Liver (tissue), 9 donors: ENCODE results near the gene PELO. TPM values are rescaled to one million over a fixed set of nuclear protein-coding genes. Genes with fewer than 3 reads are reported as not detected.

ENCODE experiments used
- DNase-seq: peaks from one replicate; pipeline ENCODE4 v3.0.0-alpha.2; 2017; ENCODE audit warnings: low spot score
- H3K27ac ChIP-seq, 2 donors: one replicate each; pipeline ENCODE4 v1.7.0; 2013; ENCODE audit warnings: inconsistent platforms in 2 of 2, low read length in 2 of 2, control low read depth in 1 of 2, low read depth in 1 of 2, mild to moderate bottlenecking in 1 of 2
- H3K27me3 ChIP-seq, 4 donors: one replicate each; pipeline versions ENCODE4 v1.6.1 to v1.7.0; 2013; ENCODE audit warnings: low read length in 3 of 4, inconsistent platforms in 1 of 4, mild to moderate bottlenecking in 1 of 4, moderate library complexity in 1 of 4; ENCODE audit not compliant: control insufficient read depth in 4 of 4, insufficient read depth in 4 of 4
- H3K36me3 ChIP-seq, 4 donors: one replicate each; pipeline versions ENCODE4 v1.6.1 to v1.7.0; 2013; ENCODE audit warnings: low read length in 3 of 4, mild to moderate bottlenecking in 3 of 4, low read depth in 1 of 4, moderate library complexity in 1 of 4; ENCODE audit not compliant: control insufficient read depth in 4 of 4, insufficient read depth in 3 of 4
- H3K4me1 ChIP-seq, 4 donors: one replicate each; pipeline versions ENCODE4 v1.6.1 to v1.7.0; 2013; ENCODE audit warnings: low read length in 3 of 4, mild to moderate bottlenecking in 3 of 4, moderate library complexity in 1 of 4; ENCODE audit not compliant: control insufficient read depth in 4 of 4, insufficient read depth in 4 of 4
- H3K4me3 ChIP-seq, 3 donors: one replicate each; pipeline versions ENCODE4 v1.6.1 to v1.7.0; 2013; ENCODE audit warnings: low read length in 3 of 3, control low read depth in 1 of 3, low read depth in 1 of 3, mild to moderate bottlenecking in 1 of 3
- H3K9ac ChIP-seq, 2 donors: one replicate each; pipeline ENCODE4 v1.7.0; 2013; ENCODE audit warnings: low read length in 2 of 2, mild to moderate bottlenecking in 2 of 2, moderate library complexity in 2 of 2, control low read depth in 1 of 2, low read depth in 1 of 2
- H3K9me3 ChIP-seq, 4 donors: one replicate each; pipeline versions ENCODE4 v1.6.1 to v1.7.0; 2013; ENCODE audit warnings: low read length in 3 of 4; ENCODE audit not compliant: control insufficient read depth in 4 of 4
- ATF3 ChIP-seq: IDR thresholded peaks from 2 replicates; pipeline ENCODE4 v1.6.1; 2016; ENCODE audit warnings: antibody characterized with exemption
- CTCF ChIP-seq: fragments of 150-350 bp; IDR thresholded peaks from 2 replicates; pipeline ENCODE4 v1.5.1; 2017; ENCODE audit warnings: improper control_type of control experiment, low read depth, low read length; ENCODE audit not compliant: missing input control
- EGR1 ChIP-seq, 2 donors: IDR thresholded peaks; 2 replicates each; pipeline ENCODE4 v1.6.1; 2016 to 2018; ENCODE audit warnings: antibody characterized with exemption in 2 of 2, low read depth in 2 of 2
- FOXA1 ChIP-seq: IDR thresholded peaks from 2 replicates; pipeline ENCODE4 v1.6.1; 2016; ENCODE audit warnings: antibody characterized with exemption
- FOXA2 ChIP-seq: IDR thresholded peaks from 2 replicates; pipeline ENCODE4 v1.6.1; 2016; ENCODE audit warnings: antibody characterized with exemption
- GABPA ChIP-seq, 2 donors: IDR thresholded peaks in 1 of 2; conservative IDR thresholded peaks in 1 of 2; 2 replicates each; pipeline ENCODE4 v1.6.1; 2016; ENCODE audit warnings: antibody characterized with exemption in 2 of 2, mild to moderate bottlenecking in 1 of 2, moderate library complexity in 1 of 2
- HNF4A ChIP-seq, 2 donors: conservative IDR thresholded peaks; 2 replicates each; pipeline ENCODE4 v1.6.1; 2016; ENCODE audit warnings: antibody characterized with exemption in 2 of 2, mild to moderate bottlenecking in 2 of 2
- HNF4G ChIP-seq: IDR thresholded peaks from 2 replicates; pipeline ENCODE4 v1.6.1; 2016; ENCODE audit warnings: antibody characterized with exemption
- NR2F2 ChIP-seq: IDR thresholded peaks from 2 replicates; pipeline ENCODE4 v1.6.1; 2016; ENCODE audit warnings: antibody characterized with exemption
- RAD21 ChIP-seq, 2 donors: IDR thresholded peaks; 2 replicates each; pipeline ENCODE4 v1.6.1; 2016; ENCODE audit warnings: antibody characterized with exemption in 2 of 2, mild to moderate bottlenecking in 2 of 2
- REST ChIP-seq: IDR thresholded peaks from 2 replicates; pipeline ENCODE4 v1.6.1; 2016; ENCODE audit warnings: antibody characterized with exemption, mild to moderate bottlenecking
- RXRA ChIP-seq, 2 donors: IDR thresholded peaks; 2 replicates each; pipeline ENCODE4 v1.6.1; 2017 to 2018; ENCODE audit warnings: antibody characterized with exemption in 2 of 2, mild to moderate bottlenecking in 1 of 2
- SP1 ChIP-seq: IDR thresholded peaks from 2 replicates; pipeline ENCODE4 v1.6.1; 2018; ENCODE audit warnings: antibody characterized with exemption, mild to moderate bottlenecking
- TAF1 ChIP-seq: conservative IDR thresholded peaks from 2 replicates; pipeline ENCODE4 v1.6.1; 2016; ENCODE audit warnings: antibody characterized with exemption, mild to moderate bottlenecking
- ZBTB33 ChIP-seq: IDR thresholded peaks from 2 replicates; pipeline ENCODE4 v1.6.1; 2016; ENCODE audit warnings: antibody characterized with exemption
- WGBS: extraction: QIAGEN DNeasy Blood & Tissue Kit; methylation state at CpG from one replicate; pipeline ENCODE4 v1.1.7; 2013; 5-methylcytosine and 5-hydroxymethylcytosine counted together
- polyA plus RNA-seq, 2 donors: library from polyadenylated mRNA; stranded (reverse) in 1 of 2; unstranded in 1 of 2; fragments of 200-250 nt in 1 of 2; fragments of >200 nt in 1 of 2; fragmentation: Nextera tagmentation in 1 of 2; extraction: Ambion mirVana in 1 of 2; gene quantifications; one replicate each; pipeline versions ENCODE4 v1.2.1 to v1.2.3, GENCODE V29; 2013 to 2015
- total RNA-seq, 2 donors: library from RNA; depleted of rRNA; stranded (reverse); fragments of >200 nt; gene quantifications; one replicate each; pipeline ENCODE4 v1.2.3, GENCODE V29; 2014
- donor health status: healthy.
- donor health status: healthy.
- donor health status: healthy.
- donor health status: healthy.
- donor health status: healthy.

The PELO gene
- total and polyA plus RNA-seq, 4 donors = 10.1 to 24.6 (median 16.5) TPM

GRCh38 chr5:52801329-52801728 lies 13.6 kb downstream of the PELO start:
- no peak for DNase-seq
- 42% methylated on average over 8 of the region's 8 CpGs for WGBS

GRCh38 chr5:52802272-52802973 lies 14.7 kb downstream of the PELO start:
- DNase-seq = no peak
- Histone ChIP-seq H3K27ac (no peak overlapping the region), H3K4me1 (peaks cover 10 to 49% (median 39%) of the 10 kb centered on the region in 4 donors), H3K9ac (peak overlapping the region in 1 of 2 donors; percentile 54), H3K36me3 (peaks cover 0 to 5% (median 0%) of the 10 kb centered on the region in 4 donors), H3K9me3 (no peaks in the 10 kb centered on the region), H3K27me3 (no peaks in the 10 kb centered on the region), H3K4me3 (peak overlapping the region in 1 of 3 donors; percentile 66)
- WGBS = 66% methylated on average over 2 of the region's 2 CpGs
- TF ChIP-seq HNF4A (conservative IDR thresholded peaks at IDR 0.05) (no peak), FOXA2 (no peak), FOXA1 (no peak), ATF3 (no peak), NR2F2 (no peak), CTCF (no peak), RXRA (IDR thresholded peaks at IDR 0.05) (no peak), HNF4G (no peak), GABPA (IDR thresholded peaks at IDR 0.05 in 1 of 2, conservative IDR thresholded peaks at IDR 0.05 in 1 of 2) (no peak), RAD21 (IDR thresholded peaks at IDR 0.05) (no peak), TAF1 (no peak), REST (no peak), ZBTB33 (no peak), EGR1 (IDR thresholded peaks at IDR 0.05; ENCODE audit: low read depth in 2 of 2) (no peak)

More at GRCh38 chr5:52801329-52801728, 13.6 kb downstream of the PELO start:
- Histone ChIP-seq H3K27ac (peak overlapping the region; percentile 75 to 94), H3K9ac (peak overlapping the region; percentile 23 to 30), H3K9me3 (no peaks in the 10 kb centered on the region), H3K27me3 (no peaks in the 10 kb centered on the region), H3K4me3 (peak overlapping the region; percentile 66 to 92 (median 73)), H3K36me3 (peaks cover 0 to 5% (median 0%) of the 10 kb centered on the region in 4 donors), H3K4me1 (peaks cover 10 to 56% (median 39%) of the 10 kb centered on the region in 4 donors)
- TF ChIP-seq HNF4G (no peak), SP1 (no peak), TAF1 (no peak), REST (no peak)
